Tibial nerve (tissue), 4 donors: ENCODE measurements around the gene POLR1G. TPM values are rescaled to one million over a fixed set of nuclear protein-coding genes. Genes with fewer than 3 reads are reported as not detected.
A peak's percentile ranks its signal among the peaks of the same experiment; 100 is the strongest.

ENCODE experiments used
- DNase-seq, 2 donors: peaks; one replicate each; pipeline ENCODE4 v3.0.0-alpha.2; 2019; ENCODE audit warnings: low spot score in 2 of 2
- H3K27ac ChIP-seq, 4 donors: fragments of 200-600 bp; sonication (generic) in 3 of 4; one replicate each; pipeline ENCODE4 v1.5.1; 2017 to 2019; ENCODE audit warnings: mild to moderate bottlenecking in 1 of 4
- H3K27me3 ChIP-seq, 2 donors: fragments of 200-600 bp; sonication (generic) in 1 of 2; one replicate each; pipeline versions ENCODE4 v1.5.1 to v1.6.0; 2017 to 2019
- H3K36me3 ChIP-seq, 3 donors: fragments of 200-600 bp; sonication (generic); one replicate each; pipeline ENCODE4 v1.5.1; 2018 to 2019
- H3K4me1 ChIP-seq, 4 donors: fragments of 200-600 bp; sonication (generic) in 3 of 4; one replicate each; pipeline ENCODE4 v1.5.1; 2017 to 2019
- H3K4me3 ChIP-seq, 4 donors: fragments of 200-600 bp; sonication (generic) in 3 of 4; one replicate each; pipeline ENCODE4 v1.5.1; 2017 to 2019; ENCODE audit warnings: mild to moderate bottlenecking in 1 of 4, moderate library complexity in 1 of 4
- H3K9me3 ChIP-seq, 4 donors: fragments of 200-600 bp; sonication (generic) in 3 of 4; one replicate each; pipeline ENCODE4 v1.5.1; 2017 to 2019
- EP300 ChIP-seq, 2 donors: sonication (generic); formaldehyde crosslinking; IDR thresholded peaks; one replicate each; pipeline ENCODE4 v1.6.1; 2017; ENCODE audit warnings: antibody characterized with exemption in 2 of 2, mild to moderate bottlenecking in 1 of 2
- POLR2A ChIP-seq, 2 donors: fragments of 450-650 bp; IDR thresholded peaks; one replicate each; pipeline ENCODE4 v1.6.1; 2017; ENCODE audit warnings: antibody characterized with exemption in 2 of 2, mild to moderate bottlenecking in 2 of 2, moderate library complexity in 2 of 2
- WGBS, 2 donors: methylation state at CpG; one replicate each; pipeline ENCODE4 v1.1.5; 2018; 5-methylcytosine and 5-hydroxymethylcytosine counted together
- total RNA-seq, 4 donors: library from RNA; depleted of rRNA; stranded (reverse); fragments of >200 nt; gene quantifications; one replicate each; pipeline ENCODE4 v1.1.0, GENCODE V29; 2016
- TF ChIP-seq, protein P1 (sequence below), 5 experiments: fragments of 200-600 bp in 3 of 5; fragments of 450-650 bp in 2 of 5; sonication (generic) in 3 of 5; IDR thresholded peaks; one replicate each; pipeline ENCODE4 v1.5.1; 2016 to 2019; ENCODE audit warnings: antibody characterized with exemption in 5 of 5, mild to moderate bottlenecking in 3 of 5, moderate library complexity in 2 of 5

Gene POLR1G
- total RNA-seq, 4 donors from 2014 or later = 2.2 to 10.8 (median 6.2) TPM

DNA sequence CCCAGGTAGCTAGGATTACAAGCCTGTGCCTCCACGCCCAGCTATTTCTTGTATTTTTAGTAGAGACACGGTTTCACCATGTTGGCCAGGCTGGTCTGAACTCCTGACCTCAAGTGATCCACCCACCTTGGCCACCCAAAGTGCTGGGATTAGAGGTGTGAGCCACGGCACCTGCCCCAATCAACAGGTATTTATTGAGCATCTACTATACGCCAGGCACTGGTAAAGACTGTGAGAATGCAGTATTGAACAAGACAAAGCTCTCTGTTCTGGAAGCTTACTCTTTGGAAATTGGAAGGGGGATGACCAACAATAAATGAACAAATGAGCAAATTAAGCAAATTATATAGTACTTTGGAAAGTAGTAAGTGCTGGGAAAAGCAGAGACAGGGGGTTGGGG lies 38.7 kb downstream of the POLR1G start:
- WGBS, 2 donors = 87 to 89% methylated on average over 4 of the region's 4 CpGs
- H3K36me3 ChIP-seq = no peaks in the 10 kb centered on the region
- peaks cover 0 to 57% (median 17%) of the 10 kb centered on the region in 4 donors for H3K4me1 ChIP-seq
- no peaks in the 10 kb centered on the region for H3K9me3 ChIP-seq
- no peaks in the 10 kb centered on the region for H3K27me3 ChIP-seq
- TF ChIP-seq POLR2A (IDR thresholded peaks at IDR 0.05) = no peak
- TF ChIP-seq, protein P1, sequence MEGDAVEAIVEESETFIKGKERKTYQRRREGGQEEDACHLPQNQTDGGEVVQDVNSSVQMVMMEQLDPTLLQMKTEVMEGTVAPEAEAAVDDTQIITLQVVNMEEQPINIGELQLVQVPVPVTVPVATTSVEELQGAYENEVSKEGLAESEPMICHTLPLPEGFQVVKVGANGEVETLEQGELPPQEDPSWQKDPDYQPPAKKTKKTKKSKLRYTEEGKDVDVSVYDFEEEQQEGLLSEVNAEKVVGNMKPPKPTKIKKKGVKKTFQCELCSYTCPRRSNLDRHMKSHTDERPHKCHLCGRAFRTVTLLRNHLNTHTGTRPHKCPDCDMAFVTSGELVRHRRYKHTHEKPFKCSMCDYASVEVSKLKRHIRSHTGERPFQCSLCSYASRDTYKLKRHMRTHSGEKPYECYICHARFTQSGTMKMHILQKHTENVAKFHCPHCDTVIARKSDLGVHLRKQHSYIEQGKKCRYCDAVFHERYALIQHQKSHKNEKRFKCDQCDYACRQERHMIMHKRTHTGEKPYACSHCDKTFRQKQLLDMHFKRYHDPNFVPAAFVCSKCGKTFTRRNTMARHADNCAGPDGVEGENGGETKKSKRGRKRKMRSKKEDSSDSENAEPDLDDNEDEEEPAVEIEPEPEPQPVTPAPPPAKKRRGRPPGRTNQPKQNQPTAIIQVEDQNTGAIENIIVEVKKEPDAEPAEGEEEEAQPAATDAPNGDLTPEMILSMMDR (IDR thresholded peaks at IDR 0.05) = no peak
- TF ChIP-seq EP300 (IDR thresholded peaks at IDR 0.05) = no peak
- H3K27ac ChIP-seq = peak overlapping the region; percentile 94 to 98 (median 96)
- H3K4me3 ChIP-seq = no peak overlapping the region
- DNase-seq = no peak

DNA sequence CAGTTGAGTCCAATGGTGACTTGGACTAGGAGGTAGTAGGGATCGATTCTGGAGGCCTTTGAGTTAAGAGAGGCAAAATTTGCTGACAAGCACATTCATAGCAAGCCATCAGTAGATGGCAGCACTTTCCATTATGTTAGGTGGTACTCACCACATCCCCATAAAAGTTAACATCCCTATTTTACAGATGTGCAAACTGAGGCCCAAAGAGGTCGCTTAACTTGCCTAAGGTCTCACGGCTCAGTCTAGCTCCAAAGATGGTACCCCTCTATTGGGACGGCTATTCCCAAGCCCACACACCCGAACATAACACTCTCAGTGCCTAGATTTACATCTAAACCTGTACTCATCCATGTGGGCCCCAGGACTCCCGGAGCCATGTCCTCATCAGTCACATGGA lies 39.9 kb downstream of the POLR1G start:
- H3K27ac ChIP-seq = peak overlapping the region in 1 of 4 donors; percentile 45
- 77 to 87% methylated on average over 6 of the region's 6 CpGs for WGBS, 2 donors
- H3K4me3 ChIP-seq = no peak overlapping the region
- peaks cover 0 to 55% (median 22%) of the 10 kb centered on the region in 4 donors for H3K4me1 ChIP-seq
- TF ChIP-seq, protein P1 (IDR thresholded peaks at IDR 0.05) = peak in 2 of 5 experiments; percentile 11 to 28
- TF ChIP-seq EP300 (IDR thresholded peaks at IDR 0.05) = no peak
- H3K36me3 ChIP-seq = no peaks in the 10 kb centered on the region
- no peaks in the 10 kb centered on the region for H3K27me3 ChIP-seq
- H3K9me3 ChIP-seq = no peaks in the 10 kb centered on the region
- no peak for DNase-seq

DNA sequence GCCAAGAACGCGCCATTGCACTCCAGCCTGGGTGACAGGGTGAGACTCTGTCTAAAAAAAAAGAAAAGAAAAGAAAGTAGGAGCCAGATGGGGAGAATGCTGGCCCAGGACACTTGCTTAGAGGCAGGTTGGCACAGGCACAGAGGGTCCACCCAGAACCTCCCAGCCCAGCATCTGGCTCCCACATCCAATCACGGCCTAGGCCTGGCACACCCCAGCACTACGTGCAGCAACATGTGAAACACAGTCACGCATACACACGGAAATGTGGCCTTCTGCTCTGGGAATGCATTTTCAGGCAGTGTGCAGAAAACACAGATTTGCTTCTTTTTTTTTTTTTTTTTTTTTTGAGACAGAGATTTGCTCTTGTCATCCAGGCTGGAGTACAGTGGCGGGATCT lies 40.5 kb downstream of the POLR1G start:
- TF ChIP-seq, protein P1 (IDR thresholded peaks at IDR 0.05) = no peak
- TF ChIP-seq POLR2A (IDR thresholded peaks at IDR 0.05) = no peak
- TF ChIP-seq EP300 (IDR thresholded peaks at IDR 0.05) = no peak
- Histone ChIP-seq H3K27ac (peak overlapping the region in 1 of 4 donors; percentile 45), H3K27me3 (no peaks in the 10 kb centered on the region), H3K4me3 (no peak overlapping the region), H3K4me1 (peaks cover 0 to 59% (median 24%) of the 10 kb centered on the region in 4 donors), H3K9me3 (no peaks in the 10 kb centered on the region), H3K36me3 (no peaks in the 10 kb centered on the region)
- 61 to 77% methylated on average over 7 of the region's 7 CpGs for WGBS, 2 donors
- DNase-seq = no peak

DNA sequence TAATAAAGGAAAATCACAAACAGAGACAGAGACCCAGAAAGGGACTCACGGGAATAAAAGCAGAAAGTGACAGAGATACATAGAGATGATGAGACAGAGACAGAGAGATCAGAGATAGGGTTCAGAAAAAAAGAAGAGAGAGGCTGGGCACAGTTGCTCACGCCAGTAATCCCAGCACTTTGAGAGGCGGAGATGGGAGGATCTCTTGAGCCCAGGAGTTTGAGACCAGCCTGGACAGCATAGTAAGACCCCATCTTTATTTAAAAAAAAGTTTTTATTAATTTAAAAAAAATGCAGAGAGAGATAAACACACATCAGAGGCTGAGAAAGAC lies 41.9 kb downstream of the POLR1G start:
- Histone ChIP-seq H3K9me3 (no peaks in the 10 kb centered on the region), H3K27ac (no peak overlapping the region), H3K27me3 (no peaks in the 10 kb centered on the region), H3K36me3 (no peaks in the 10 kb centered on the region), H3K4me1 (peaks cover 0 to 49% (median 20%) of the 10 kb centered on the region in 4 donors), H3K4me3 (no peak overlapping the region)
- WGBS, 2 donors = 87 to 91% methylated on average over 3 of the region's 3 CpGs
- TF ChIP-seq POLR2A (IDR thresholded peaks at IDR 0.05) (no peak), EP300 (IDR thresholded peaks at IDR 0.05) (no peak)
- TF ChIP-seq, protein P1 (IDR thresholded peaks at IDR 0.05) = no peak
- no peak for DNase-seq

DNA sequence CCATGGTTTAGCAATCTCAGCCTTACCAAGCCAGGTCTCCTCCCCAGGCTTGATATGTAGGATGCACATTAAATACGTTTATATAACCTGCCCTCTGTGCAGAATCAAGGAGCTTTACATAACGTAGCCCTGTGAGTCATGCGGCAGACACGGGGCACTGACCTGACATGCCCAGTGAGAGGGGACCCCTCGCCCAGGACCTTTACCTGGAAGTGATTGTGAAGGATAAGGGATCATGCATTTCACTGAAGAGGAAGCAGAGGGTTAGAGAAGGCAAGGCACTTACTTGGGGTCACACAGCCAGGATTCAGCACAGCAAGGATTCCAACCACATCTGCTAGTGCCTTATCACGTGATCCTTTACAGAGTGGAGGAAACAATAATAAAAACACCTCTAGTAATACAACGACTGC lies 42.4 kb downstream of the POLR1G start:
- Histone ChIP-seq H3K36me3 (no peaks in the 10 kb centered on the region), H3K9me3 (no peaks in the 10 kb centered on the region), H3K27me3 (no peaks in the 10 kb centered on the region), H3K4me3 (no peak overlapping the region), H3K4me1 (peaks cover 0 to 47% (median 20%) of the 10 kb centered on the region in 4 donors), H3K27ac (peak overlapping the region in 1 of 4 donors; percentile 5)
- no peak for TF ChIP-seq EP300 (IDR thresholded peaks at IDR 0.05)
- TF ChIP-seq, protein P1 (IDR thresholded peaks at IDR 0.05) = no peak
- no peak for TF ChIP-seq POLR2A (IDR thresholded peaks at IDR 0.05)
- no peak for DNase-seq
- WGBS, 2 donors = 60 to 64% methylated on average over 7 of the region's 7 CpGs
